Small intestine (tissue), 7 donors: Measurements from ENCODE around the gene POTEI. TPM values are rescaled to one million over a fixed set of nuclear protein-coding genes. Genes with fewer than 3 reads are reported as not detected.
"Not testable (repeated sequence)": the region's sequence is repeated elsewhere in the genome, so short reads cannot be mapped to it uniquely, and the experiment has no call there.

Source experiments
- DNase-seq, 2 donors: peaks; one replicate each; pipeline versions ENCODE4 v3.0.0 to v3.0.0-alpha.2; 2013
- FAIRE-seq: peaks from 2 replicates; lab custom pipeline; 2012; peaks lifted over from hg19 to GRCh38; lab: Jason Lieb, UNC
- H3K27ac ChIP-seq, 3 donors: one replicate each; pipeline ENCODE4 v1.5.1; 2013; ENCODE audit warnings: low read length in 2 of 3, mild to moderate bottlenecking in 2 of 3, control low read depth in 1 of 3, inconsistent platforms in 1 of 3, low read depth in 1 of 3, moderate library complexity in 1 of 3
- H3K27me3 ChIP-seq, 3 donors: one replicate each; pipeline ENCODE4 v1.6.1; 2013; ENCODE audit warnings: low read length in 3 of 3, inconsistent platforms in 1 of 3; ENCODE audit not compliant: control insufficient read depth in 3 of 3, insufficient read depth in 3 of 3
- H3K36me3 ChIP-seq, 3 donors: one replicate each; pipeline ENCODE4 v1.6.1; 2013; ENCODE audit warnings: low read length in 3 of 3, inconsistent platforms in 1 of 3, low read depth in 1 of 3, mild to moderate bottlenecking in 1 of 3, moderate library complexity in 1 of 3; ENCODE audit not compliant: control insufficient read depth in 3 of 3, insufficient read depth in 2 of 3
- H3K4me1 ChIP-seq, 3 donors: one replicate each; pipeline ENCODE4 v1.6.1; 2013; ENCODE audit warnings: low read length in 2 of 3, inconsistent platforms in 1 of 3, low read depth in 1 of 3, mild to moderate bottlenecking in 1 of 3, moderate library complexity in 1 of 3; ENCODE audit not compliant: control insufficient read depth in 3 of 3, insufficient read depth in 2 of 3
- H3K4me3 ChIP-seq, 3 donors: one replicate each; pipeline ENCODE4 v1.5.1; 2013; ENCODE audit warnings: low read length in 3 of 3, control low read depth in 1 of 3, inconsistent platforms in 1 of 3, low read depth in 1 of 3, mild to moderate bottlenecking in 1 of 3, moderate library complexity in 1 of 3
- H3K9me3 ChIP-seq, 2 donors: one replicate each; pipeline ENCODE4 v1.6.1; 2013; ENCODE audit warnings: low read depth in 1 of 2, low read length in 1 of 2; ENCODE audit not compliant: control insufficient read depth in 2 of 2, insufficient read depth in 1 of 2
- WGBS, 3 donors: extraction: QIAGEN DNeasy Blood & Tissue Kit; methylation state at CpG; one replicate each; pipeline ENCODE4 v1.1.7; 2013; 5-methylcytosine and 5-hydroxymethylcytosine counted together
- polyA plus RNA-seq, 4 donors: library from polyadenylated mRNA; stranded (reverse) in 3 of 4; unstranded in 1 of 4; fragments of 200-250 nt in 3 of 4; fragments of 120-200 nt in 1 of 4; gene quantifications; one replicate each; pipeline versions ENCODE4 v1.2.1 to v1.2.3, GENCODE V29; 2013
- donor health status: healthy with polysubstance abuse.
- donor health status: control.
- donor health status: control.
- donor health status: Bipolar disorder and iron deficiency.
- donor health status: healthy.

POTEI gene
- polyA plus RNA-seq, 4 donors, result 0.01 to 0.19 TPM; not detected in 2

GRCh38 chr2:130538271-130538670 lies 29.1 kb upstream of the POTEI start:
- H3K36me3 ChIP-seq, H3K27ac ChIP-seq, H3K4me1 ChIP-seq, H3K27me3 ChIP-seq, DNase-seq, H3K9me3 ChIP-seq, H3K4me3 ChIP-seq, FAIRE-seq: not testable (repeated sequence)
- WGBS, 3 donors, result no CpG with 5 or more reads among the region's 9 CpGs

GRCh38 chr2:130536654-130537053 lies 27.5 kb upstream of the POTEI start:
- not testable (repeated sequence) for DNase-seq, H3K4me3 ChIP-seq, H3K9me3 ChIP-seq, FAIRE-seq, H3K4me1 ChIP-seq, H3K27ac ChIP-seq, H3K27me3 ChIP-seq, H3K36me3 ChIP-seq
- WGBS, 3 donors, result no CpG with 5 or more reads among the region's 7 CpGs

- H3K4me3 ChIP-seq, H3K27me3 ChIP-seq, H3K27ac ChIP-seq, DNase-seq, H3K9me3 ChIP-seq, FAIRE-seq, H3K4me1 ChIP-seq, H3K36me3 ChIP-seq: not testable (repeated sequence)
- WGBS, 3 donors, result no CpG with 5 or more reads among the region's 9 CpGs
Observed at GRCh38 chr2:130531672-130532071, 22.5 kb upstream of the POTEI start.

GRCh38 chr2:130531225-130531624 lies 22.1 kb upstream of the POTEI start:
- not testable (repeated sequence) for DNase-seq, H3K27me3 ChIP-seq, H3K36me3 ChIP-seq, FAIRE-seq, H3K9me3 ChIP-seq, H3K27ac ChIP-seq, H3K4me1 ChIP-seq, H3K4me3 ChIP-seq
- WGBS, 3 donors, result no CpG with 5 or more reads among the region's 5 CpGs

- H3K27ac ChIP-seq, H3K36me3 ChIP-seq, DNase-seq, FAIRE-seq, H3K4me3 ChIP-seq, H3K9me3 ChIP-seq, H3K4me1 ChIP-seq, H3K27me3 ChIP-seq: not testable (repeated sequence)
- WGBS, 3 donors, result no CpG with 5 or more reads among the region's 4 CpGs
Observed at GRCh38 chr2:130530212-130530611, 21.1 kb upstream of the POTEI start.

GRCh38 chr2:130529545-130529944 lies 20.4 kb upstream of the POTEI start:
- FAIRE-seq, H3K9me3 ChIP-seq, DNase-seq, H3K36me3 ChIP-seq, H3K27me3 ChIP-seq, H3K27ac ChIP-seq, H3K4me3 ChIP-seq, H3K4me1 ChIP-seq: not testable (repeated sequence)
- WGBS, 3 donors, result no CpG with 5 or more reads among the region's 6 CpGs

- not testable (repeated sequence) for H3K4me3 ChIP-seq, H3K27ac ChIP-seq, DNase-seq, H3K27me3 ChIP-seq, H3K9me3 ChIP-seq, H3K4me1 ChIP-seq, H3K36me3 ChIP-seq, FAIRE-seq
- no CpG with 5 or more reads among the region's 40 CpGs for whole genome bisulfite sequencing, 3 donors
Observed at GRCh38 chr2:130527365-130527967, 18.3 kb upstream of the POTEI start.

- WGBS, 3 donors, result no CpG with 5 or more reads among the region's 23 CpGs
- H3K27me3 ChIP-seq, H3K36me3 ChIP-seq, H3K4me3 ChIP-seq, H3K9me3 ChIP-seq, FAIRE-seq, DNase-seq, H3K27ac ChIP-seq, H3K4me1 ChIP-seq: not testable (repeated sequence)
Observed at GRCh38 chr2:130522390-130522789, 13.3 kb upstream of the POTEI start.

- H3K27me3 ChIP-seq, DNase-seq, FAIRE-seq, H3K4me3 ChIP-seq, H3K9me3 ChIP-seq, H3K4me1 ChIP-seq, H3K27ac ChIP-seq, H3K36me3 ChIP-seq: not testable (repeated sequence)
- WGBS, 3 donors, result no CpG with 5 or more reads among the region's 7 CpGs
Observed at GRCh38 chr2:130520992-130521391, 11.9 kb upstream of the POTEI start, which contains the start of gene CFC1B. Gene CFC1B (plus strand): TSS chr2:130521222. CDS start chr2:130521485, 263 bp downstream.
